SK-N-DZ (cell line): ENCODE results near the gene TFPT.
A peak's percentile ranks its signal among the peaks of the same experiment; 100 is the strongest.
"Not testable (repeated sequence)": the region's sequence is repeated elsewhere in the genome, so short reads cannot be mapped to it uniquely, and the experiment has no call there.

Experiments
- DNase-seq: peaks from one replicate; pipeline ENCODE4 v3.0.0-alpha.2; 2015; ENCODE audit warnings: low spot score

TFPT gene

DNA sequence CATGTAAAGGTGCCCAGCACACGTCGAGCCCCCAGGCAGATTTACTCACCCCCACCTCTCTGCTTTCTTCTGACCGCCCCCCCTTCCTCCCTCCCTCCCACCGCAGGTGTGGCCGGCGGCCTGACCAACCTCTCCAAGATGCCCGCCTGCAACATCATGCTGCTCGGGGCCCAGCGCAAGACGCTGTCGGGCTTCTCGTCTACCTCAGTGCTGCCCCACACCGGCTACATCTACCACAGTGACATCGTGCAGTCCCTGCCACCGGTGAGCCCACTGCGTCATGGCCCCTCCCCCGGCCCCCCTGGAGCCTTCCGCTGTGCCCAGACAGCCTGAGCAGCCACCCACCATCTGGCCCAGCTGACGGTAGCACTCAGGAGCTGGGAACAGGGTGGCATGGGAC, 8.9 kb upstream of the TFPT start:
- no peak for DNase-seq

- DNase-seq = no peak
Observed at GRCh38 chr19:54123682-54124081, 8.2 kb upstream of the TFPT start.

DNA sequence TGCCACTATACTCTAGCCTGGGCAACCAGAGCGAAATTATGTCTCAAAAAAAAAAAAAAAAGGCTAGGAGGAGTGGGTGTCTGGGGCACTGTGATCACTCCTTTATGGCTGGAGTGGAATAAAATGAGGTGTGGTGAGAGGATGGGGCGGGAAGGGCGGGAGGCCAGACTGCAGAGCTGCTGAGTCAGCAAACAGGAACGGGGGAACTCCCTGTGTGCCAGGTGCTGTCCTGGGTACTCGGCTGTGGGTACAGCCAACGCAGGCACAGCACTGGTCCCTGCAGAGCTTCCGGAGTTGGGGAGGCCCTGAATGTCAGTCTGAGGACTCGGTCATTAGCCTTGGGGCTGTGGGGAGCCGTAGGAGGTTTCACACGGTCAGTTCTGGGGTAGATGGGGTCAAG, 5.8 kb upstream of the TFPT start:
- DNase-seq = no peak

DNA sequence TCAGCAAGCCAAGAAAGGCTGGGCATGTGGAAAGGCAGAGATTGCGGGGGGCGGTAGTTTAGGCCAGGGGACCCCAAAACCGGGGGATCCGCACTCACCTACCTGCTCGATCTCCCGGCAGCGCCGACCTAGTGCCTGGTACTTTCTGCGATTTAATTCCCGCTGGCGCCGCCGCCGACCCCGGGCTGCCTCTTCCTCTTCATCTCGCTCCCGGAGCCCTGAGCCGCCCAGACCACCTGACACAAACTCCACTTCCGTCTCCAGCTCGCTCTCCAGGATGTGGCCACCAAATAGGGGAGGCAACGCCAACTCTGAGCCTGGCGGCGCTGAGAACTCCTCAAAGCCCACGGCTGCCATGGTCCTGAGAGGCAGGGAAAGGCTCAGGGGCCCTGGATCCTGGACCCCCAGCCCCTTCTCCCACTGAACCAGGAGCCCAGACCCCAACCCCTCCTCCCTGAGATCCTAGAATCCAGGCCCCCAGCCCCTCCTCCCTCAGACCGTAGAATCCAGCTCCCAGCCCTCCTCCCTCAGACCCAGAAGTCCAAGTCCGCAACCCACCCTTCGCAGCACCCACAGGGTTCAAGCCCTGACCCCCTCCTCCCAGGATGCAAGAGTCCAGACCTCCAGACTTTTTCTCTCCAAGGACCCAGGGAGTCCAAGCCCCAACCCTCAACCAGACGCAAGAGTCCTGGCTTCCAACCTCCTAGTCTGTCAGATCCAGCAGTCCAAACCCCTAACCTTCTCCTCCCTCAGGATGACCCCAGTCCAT, 933 bp downstream of the TFPT start:
- no peak for DNase-seq

DNA sequence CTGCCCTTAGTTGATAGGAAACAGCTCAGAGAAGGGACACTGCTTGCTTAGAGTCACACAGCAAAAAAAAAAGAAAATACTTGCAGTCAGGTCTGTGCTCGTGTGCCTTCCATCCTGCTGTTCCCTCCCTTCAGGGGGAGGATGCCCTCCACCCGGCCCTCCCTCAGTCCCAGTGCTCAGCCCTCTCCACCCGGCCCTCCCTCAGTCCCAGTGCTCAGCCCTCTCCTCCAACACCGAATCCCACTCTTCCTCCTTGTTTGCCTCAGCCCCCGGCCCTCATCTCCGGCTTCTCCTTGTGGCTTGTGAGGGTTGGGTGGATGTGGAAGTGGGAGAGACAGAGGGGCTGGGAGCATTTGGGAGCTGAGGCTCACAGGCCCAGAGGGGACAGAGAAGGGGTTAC, 5.8 kb downstream of the TFPT start:
- no peak for DNase-seq

GRCh38 chr19:54108496-54108895, 7.0 kb downstream of the TFPT start:
- no peak for DNase-seq

- DNase-seq = no peak
Observed at GRCh38 chr19:54107876-54108490, 7.5 kb downstream of the TFPT start.

GRCh38 chr19:54106716-54107115, 8.7 kb downstream of the TFPT start:
- no peak for DNase-seq

DNA sequence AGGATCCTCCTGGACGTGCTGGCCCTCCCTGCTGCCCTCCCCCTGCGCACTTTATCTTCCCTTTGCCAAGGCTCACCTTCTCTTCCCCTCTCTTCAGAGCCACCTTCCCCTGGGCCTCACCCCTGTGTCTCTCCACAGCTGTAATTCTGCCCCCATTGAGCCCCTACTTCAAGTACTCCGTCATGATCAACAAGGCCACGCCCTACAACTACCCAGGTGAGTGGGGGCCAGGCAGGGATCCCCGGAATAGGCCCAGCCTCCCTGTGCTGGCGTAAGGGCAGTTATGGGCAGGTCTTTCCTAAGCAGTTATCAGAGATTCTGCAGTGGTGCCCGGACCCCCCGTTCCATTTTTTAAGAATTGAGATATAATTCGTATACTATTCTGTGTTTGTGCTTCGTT, 9.7 kb downstream of the TFPT start:
- no peak for DNase-seq

DNA sequence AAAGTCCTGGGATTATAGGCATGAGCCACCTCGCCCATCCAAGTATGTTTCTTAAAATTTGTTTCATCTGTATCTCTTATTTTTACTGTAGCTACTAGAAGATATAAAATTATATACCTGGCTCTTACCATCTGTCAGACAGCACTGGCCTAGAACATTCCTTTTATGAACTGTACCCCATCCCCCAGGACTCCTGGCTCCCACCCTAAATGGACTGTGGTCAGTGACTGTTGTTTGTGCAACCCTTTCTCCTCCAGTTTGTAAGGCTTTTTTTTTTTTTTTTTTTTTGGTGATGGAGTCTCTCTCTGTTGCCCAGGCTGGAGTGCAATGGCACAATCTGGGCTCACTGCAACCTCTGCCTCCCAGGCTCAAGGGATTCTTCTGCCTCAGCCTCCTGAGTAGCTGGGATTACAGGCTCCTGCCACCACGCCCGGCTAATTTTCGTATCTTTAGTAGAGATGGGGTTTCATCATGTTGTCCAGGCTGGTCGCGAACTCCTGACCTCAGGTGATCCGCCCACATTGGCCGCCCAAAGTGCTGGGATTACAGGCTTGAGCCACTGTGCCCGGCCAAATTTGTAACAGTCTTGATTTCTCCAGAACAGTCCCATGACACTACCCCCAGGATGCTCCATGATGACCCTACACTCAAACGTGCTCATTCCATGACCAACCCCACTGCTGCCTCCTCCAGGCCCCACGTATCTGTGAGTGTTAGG, 10.3 kb downstream of the TFPT start:
- no peak for DNase-seq

DNA sequence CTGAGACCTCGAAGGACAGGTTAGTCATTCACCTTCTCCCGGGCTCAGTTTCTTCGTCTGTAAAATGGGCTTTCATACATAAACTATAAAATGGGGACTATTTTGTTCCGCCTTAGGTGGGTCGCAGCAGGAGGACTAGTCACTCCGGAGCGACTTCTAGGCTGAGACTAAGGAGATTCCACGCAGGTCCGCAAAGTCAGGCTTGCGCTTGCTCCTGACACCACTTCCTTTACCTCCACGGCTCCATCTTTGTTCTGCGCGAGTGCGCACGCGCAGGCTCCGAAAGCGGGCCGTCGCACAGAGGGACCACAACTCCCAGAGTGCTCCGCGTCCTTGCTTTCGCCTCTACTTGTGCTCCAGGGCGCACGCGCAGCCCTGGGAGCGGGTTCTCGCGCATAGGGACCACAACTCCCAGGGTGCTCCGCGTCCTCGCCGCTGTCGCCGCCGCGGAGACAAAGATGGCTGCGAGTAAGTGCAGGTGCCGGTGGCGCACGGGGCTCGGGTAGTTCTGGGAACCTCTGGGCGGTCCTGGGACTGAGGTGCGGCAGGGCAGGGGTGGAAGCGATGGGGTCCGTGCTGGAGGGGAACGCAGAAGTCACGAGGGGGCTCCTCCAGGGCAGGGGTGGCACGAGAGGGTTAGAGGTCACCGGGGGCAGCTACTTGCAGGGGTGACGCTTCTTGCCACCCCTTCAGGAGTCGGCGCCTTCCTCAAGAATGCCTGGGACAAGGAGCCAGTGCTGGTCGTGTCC, 12.9 kb downstream of the TFPT start, which contains the start of gene NDUFA3:
Gene NDUFA3 (plus strand): TSS at position 435 of the 749 bp plus-strand sequence. CDS start 24 bp downstream, at position 459.
- DNase-seq = peak; percentile 93

DNA sequence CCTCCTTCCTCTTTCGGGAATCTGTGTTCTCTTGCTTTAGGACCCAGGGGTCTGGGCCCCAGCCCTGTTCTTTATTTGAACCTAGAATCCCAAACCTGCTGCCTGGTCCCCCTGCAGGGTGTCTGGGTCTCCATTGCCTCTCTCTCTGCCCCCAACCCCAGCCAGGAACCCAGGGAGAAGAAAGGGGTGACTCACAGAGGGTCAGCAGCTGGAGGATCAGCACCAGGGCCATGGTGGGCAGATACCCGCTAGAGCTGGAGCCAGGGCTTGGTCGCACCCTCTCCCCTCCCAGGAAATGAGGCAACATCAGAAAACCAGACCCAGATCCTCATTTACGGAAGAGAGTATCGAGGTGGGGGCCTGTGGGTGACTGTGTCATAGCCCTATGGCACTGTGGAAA, 14.9 kb downstream of the TFPT start, which contains the start of gene OSCAR:
Gene OSCAR (minus strand): TSS at position 243 of the 400 bp plus-strand sequence. CDS start 11 bp downstream, at position 232.
- DNase-seq = no peak

DNA sequence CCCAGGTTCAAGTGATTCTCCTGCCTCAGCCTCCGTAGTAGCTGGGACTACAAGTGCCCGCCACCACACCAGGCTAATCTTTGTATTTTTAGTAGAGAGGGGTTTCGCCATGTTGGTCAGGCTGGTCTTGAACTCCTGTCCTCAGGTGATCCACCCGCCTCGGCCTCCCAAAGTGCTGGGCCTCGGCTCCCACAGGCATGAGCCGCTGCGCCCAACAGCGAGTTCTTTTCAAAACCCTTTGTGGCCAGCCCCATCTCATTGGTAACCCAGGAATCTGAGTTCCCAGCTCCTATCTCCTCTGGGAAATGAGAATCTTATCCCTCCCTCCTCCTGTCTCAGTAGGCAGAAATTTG, 15.6 kb downstream of the TFPT start:
- not testable (repeated sequence) for DNase-seq

DNA sequence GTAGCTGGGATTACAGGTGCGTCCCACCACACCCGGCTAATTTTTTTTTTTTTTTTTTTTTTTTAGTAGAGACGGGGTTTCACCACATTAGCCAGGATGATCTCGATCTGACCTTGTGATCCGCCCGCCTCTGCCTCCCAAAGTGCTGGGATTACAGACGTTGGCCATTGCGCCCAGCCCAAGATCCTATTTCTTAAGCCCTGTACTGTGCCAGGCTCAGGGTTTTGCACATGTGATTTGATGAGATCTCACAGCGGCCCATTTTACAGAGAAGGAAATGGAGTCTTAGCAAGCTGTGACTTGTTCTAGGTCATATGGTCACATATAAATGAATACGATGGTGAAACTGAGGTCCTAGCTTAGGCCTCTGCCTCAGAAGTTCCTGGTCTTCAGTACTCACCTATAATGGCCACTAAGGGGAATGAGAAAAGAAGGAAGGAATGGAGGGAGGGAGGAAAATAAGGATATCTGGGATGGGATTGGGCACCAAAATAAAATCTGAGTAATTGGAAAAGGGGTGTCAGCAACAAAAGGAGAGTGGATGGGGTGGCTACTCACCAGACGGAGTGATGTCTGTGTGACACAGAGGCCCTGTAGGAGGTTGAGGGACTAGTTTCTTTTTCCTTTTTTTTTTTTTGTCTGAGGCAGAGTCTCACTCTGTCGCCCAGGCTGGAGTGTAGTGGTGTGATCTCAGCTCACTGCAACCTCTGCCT, 16.1 kb downstream of the TFPT start:
- no peak for DNase-seq

GRCh38 chr19:54096617-54097106, 18.8 kb downstream of the TFPT start:
- DNase-seq = no peak

DNA sequence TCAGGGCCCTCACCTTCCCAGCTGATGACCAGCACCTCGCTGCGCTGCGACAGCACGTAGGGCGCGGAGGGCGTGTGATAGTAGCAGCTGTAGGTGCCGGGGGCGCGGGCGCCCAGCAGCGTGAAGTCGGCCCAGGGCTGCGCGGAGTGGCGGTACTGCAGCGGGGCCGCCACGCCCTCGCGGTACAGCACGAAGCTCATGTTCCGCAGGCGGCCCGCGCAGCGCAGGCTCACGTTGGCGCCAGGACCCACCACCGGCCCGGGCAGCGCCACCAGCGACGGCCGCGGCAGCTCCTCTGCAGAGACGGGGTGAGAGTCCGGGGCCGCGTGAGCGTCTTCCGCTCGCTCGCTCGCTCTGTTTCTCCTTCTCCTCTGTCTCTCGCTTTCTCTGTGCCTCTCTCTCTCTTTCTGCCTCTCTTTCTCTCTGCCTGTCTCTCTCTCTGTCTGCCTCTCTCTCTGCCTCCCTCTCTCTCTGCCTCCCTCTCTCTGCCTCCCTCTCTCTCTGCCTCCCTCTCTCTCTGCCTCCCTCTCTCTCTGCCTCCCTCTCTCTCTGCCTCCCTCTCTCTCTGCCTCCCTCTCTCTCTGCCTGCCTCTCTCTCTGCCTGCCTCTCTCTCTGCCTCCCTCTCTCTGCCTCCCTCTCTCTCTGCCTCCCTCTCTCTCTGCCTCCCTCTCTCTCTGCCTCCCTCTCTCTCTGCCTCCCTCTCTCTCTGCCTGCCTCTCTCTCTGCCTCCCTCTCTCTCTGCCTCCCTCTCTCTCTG, 19.4 kb downstream of the TFPT start:
- DNase-seq = not testable (repeated sequence)

DNA sequence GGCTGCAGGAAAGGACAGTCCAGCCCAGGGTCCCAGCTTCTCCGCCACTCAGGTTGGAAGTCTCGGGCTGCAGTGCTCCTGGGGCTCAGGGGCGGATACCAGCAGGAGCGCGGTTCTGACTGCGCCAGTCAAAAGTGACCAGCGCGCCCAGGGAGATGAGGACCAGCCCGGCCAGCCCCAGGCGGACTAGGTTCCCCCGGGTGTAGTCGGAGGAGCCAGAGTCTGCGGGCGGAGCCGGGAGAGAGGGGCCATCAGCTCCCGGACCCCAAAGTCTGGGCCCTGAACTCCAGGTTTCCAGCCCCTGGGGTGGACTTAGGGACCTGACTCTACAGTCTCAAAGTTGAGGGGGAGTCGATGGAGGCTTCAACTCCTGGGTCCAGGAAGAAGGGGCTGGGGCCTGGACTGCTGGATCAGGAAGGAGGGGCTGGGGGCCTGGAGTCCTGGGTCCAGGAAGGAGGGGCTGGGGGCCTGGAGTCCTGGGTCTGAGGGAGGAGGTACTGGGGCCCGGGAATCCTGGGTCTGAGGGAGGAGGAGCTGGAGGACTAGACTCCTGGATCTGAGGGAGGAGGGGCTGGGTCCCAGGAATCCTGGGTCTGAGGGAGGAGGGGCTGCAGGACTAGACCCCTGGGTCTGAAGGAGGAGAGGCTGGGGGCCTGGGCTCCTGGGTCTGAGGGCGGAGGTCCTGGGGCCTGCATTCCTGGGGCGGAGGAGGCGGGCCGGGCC, 20.2 kb downstream of the TFPT start:
- DNase-seq = no peak

- DNase-seq = no peak
Observed at GRCh38 chr19:54094426-54095000, 20.9 kb downstream of the TFPT start.

DNA sequence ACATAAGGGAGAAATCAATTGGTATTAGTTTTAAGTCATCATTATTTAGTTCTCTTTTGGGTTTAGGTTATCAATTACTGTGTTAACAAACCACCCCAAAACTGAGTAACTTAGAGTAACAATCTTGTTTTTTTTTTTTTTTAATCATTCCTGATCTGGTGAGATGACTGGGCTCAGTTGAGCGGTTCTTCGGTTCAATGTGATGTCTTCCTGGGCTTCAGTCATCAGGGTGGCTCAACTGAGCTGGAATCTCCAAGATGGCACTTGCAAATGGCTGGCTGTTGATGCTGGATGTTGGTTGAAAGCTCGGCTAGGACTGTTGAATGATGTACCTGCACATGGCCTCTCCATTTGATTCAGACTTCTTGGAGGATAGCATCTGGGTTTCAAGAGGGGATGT, 31.0 kb downstream of the TFPT start:
- DNase-seq = no peak
